Gastroesophageal sphincter (tissue), 3 donors: ENCODE measurements around the gene ZDHHC21.

Experiments
- CTCF ChIP-seq, 4 experiments: fragments of 200-600 bp in 2 of 4; fragments of 450-650 bp in 2 of 4; sonication (generic) in 1 of 4; IDR thresholded peaks; one replicate each; pipeline ENCODE4 v1.5.1; 2017 to 2019; ENCODE audit warnings: antibody characterized with exemption in 4 of 4, mild to moderate bottlenecking in 2 of 4, moderate library complexity in 2 of 4
- EP300 ChIP-seq: sonication (generic); formaldehyde crosslinking; IDR thresholded peaks from one replicate; pipeline ENCODE4 v1.6.1; 2017; ENCODE audit warnings: antibody characterized with exemption, mild to moderate bottlenecking
- POLR2A ChIP-seq, 2 donors: fragments of 450-650 bp; IDR thresholded peaks; one replicate each; pipeline ENCODE4 v1.6.1; 2017; ENCODE audit warnings: antibody characterized with exemption in 2 of 2, mild to moderate bottlenecking in 2 of 2, moderate library complexity in 1 of 2

- TF ChIP-seq CTCF (IDR thresholded peaks at IDR 0.05): no peak
- TF ChIP-seq POLR2A (IDR thresholded peaks at IDR 0.05): no peak
- TF ChIP-seq EP300: no peak
These were observed 13.4 kb upstream of the ZDHHC21 start for GRCh38 chr9:14706530-14707140.
